Measurements from ENCODE around the gene CCR1. TPM values are rescaled to one million over a fixed set of nuclear protein-coding genes. Genes with fewer than 3 reads are reported as not detected.

CCR1 gene
- total and polyA plus RNA-seq, 2 experiments from 2014 or later: not detected

- Mint-ChIP-seq H3K27me3 (ENCODE audit: insufficient read depth, low read depth, poor library complexity) (no peaks in the 10 kb centered on the region), H3K36me3 (ENCODE audit: low read depth) (no peaks in the 10 kb centered on the region), H3K4me1 (peaks cover 15% of the 10 kb centered on the region), H3K27ac (no peak overlapping the region), H3K9me3 (no peaks in the 10 kb centered on the region), H3K4me3 (no peak overlapping the region)
- TF ChIP-seq CTCF (conservative IDR thresholded peaks at IDR 0.05; ENCODE audit: low read depth in 2 of 2): no peak
- no peak for TF ChIP-seq NANOG (IDR thresholded peaks at IDR 0.05; ENCODE audit: borderline replicate concordance)
- peak; percentile 35; the same call in 2 of the 3 replicates for ATAC-seq
- no peak for DNase-seq (ENCODE audit: low spot score)
- Histone ChIP-seq H2AFZ (no peak overlapping the region), H3K79me2 (replicated peaks; ENCODE audit: insufficient read depth) (no peaks in the 10 kb centered on the region), H3K27me3 (ENCODE audit: insufficient read depth) (no peaks in the 10 kb centered on the region), H3K4me2 (no peak overlapping the region), H3K4me1 (ENCODE audit: insufficient read depth) (0 out of 2 replicates have a peak, but pooled peaks cover 8% of the 10 kb centered on the region), H3F3A (replicated peaks; ENCODE audit: low read depth) (no peaks in the 10 kb centered on the region), H4K20me1 (replicated peaks; ENCODE audit: insufficient read depth) (no peaks in the 10 kb centered on the region), H3K9me2 (ENCODE audit: insufficient read depth) (0 out of 2 replicates have a peak, but pooled peaks cover 3% of the 10 kb centered on the region), H3K4me3 (no peak overlapping the region), H3K36me3 (ENCODE audit: insufficient read depth) (no peaks in the 10 kb centered on the region), H3K27ac (ENCODE audit: low read depth) (no peak overlapping the region)
These were observed 31.8 kb upstream of the CCR1 start for GRCh38 chr3:46239952-46240351.

- Mint-ChIP-seq H3K9me3 (no peaks in the 10 kb centered on the region), H3K36me3 (ENCODE audit: low read depth) (no peaks in the 10 kb centered on the region), H3K27me3 (ENCODE audit: insufficient read depth, low read depth, poor library complexity) (no peaks in the 10 kb centered on the region), H3K27ac (no peak overlapping the region), H3K4me3 (no peak overlapping the region), H3K4me1 (peaks cover 15% of the 10 kb centered on the region)
- no peaks in the 10 kb centered on the region for H3K27me3 ChIP-seq (ENCODE audit: insufficient read depth)
- no peaks in the 10 kb centered on the region for H4K20me1 ChIP-seq (replicated peaks; ENCODE audit: insufficient read depth)
- 0 out of 2 replicates have a peak, but pooled peaks cover 3% of the 10 kb centered on the region for H3K9me2 ChIP-seq (ENCODE audit: insufficient read depth)
- H3F3A ChIP-seq (replicated peaks; ENCODE audit: low read depth): no peaks in the 10 kb centered on the region
- no peak overlapping the region for H3K4me3 ChIP-seq
- H3K79me2 ChIP-seq (replicated peaks; ENCODE audit: insufficient read depth): no peaks in the 10 kb centered on the region
- peak; percentile 73 for ATAC-seq
- DNase-seq (ENCODE audit: low spot score): peak; percentile 10
- H3K27ac ChIP-seq (ENCODE audit: low read depth): no peak overlapping the region
- no peaks in the 10 kb centered on the region for H3K36me3 ChIP-seq (ENCODE audit: insufficient read depth)
- no peak overlapping the region for H3K4me2 ChIP-seq
- H2AFZ ChIP-seq: no peak overlapping the region
- H3K4me1 ChIP-seq (ENCODE audit: insufficient read depth): 0 out of 2 replicates have a peak, but pooled peaks cover 8% of the 10 kb centered on the region
- TF ChIP-seq CTCF (conservative IDR thresholded peaks at IDR 0.05; ENCODE audit: low read depth in 2 of 2): no peak
- TF ChIP-seq EZH2 (IDR thresholded peaks at IDR 0.05; ENCODE audit: low read depth, unreplicated experiment): no peak
- TF ChIP-seq ZNF462 (CRISPR knock-in tag; IDR thresholded peaks at IDR 0.05): no peak; the same call in 1 of the 2 replicates
- no peak for TF ChIP-seq EZH2phosphoT487 (IDR thresholded peaks at IDR 0.05; ENCODE audit: unreplicated experiment)
- TF ChIP-seq ETS1 (IDR thresholded peaks at IDR 0.05): no peak
- TF ChIP-seq JUNB (IDR thresholded peaks at IDR 0.05; ENCODE audit: unreplicated experiment): no peak
- TF ChIP-seq CREB1 (CRISPR knock-in tag; IDR thresholded peaks at IDR 0.05; ENCODE audit: low read depth): no peak
These were observed 31.3 kb upstream of the CCR1 start for GRCh38 chr3:46239301-46239938.
